ENCODE results near the gene CNN2.

The CNN2 gene

GRCh38 chr19:1004204-1004802, 22.1 kb upstream of the CNN2 start:
- Histone ChIP-seq H3K27ac (no peak overlapping the region), H4K20me1 (ENCODE audit: insufficient read depth) (no peaks in the 10 kb centered on the region), H3K9ac (no peak overlapping the region), H3K4me3 (IDR thresholded peaks at IDR 0.05; ENCODE audit: insufficient read depth, low read depth, low read length) (no peak overlapping the region), H3K27me3 (ENCODE audit: insufficient read depth, low read depth) (no peaks in the 10 kb centered on the region; the same call in 1 of the 2 replicates), H3K4me1 (ENCODE audit: low read depth, poor library complexity, severe bottlenecking) (no peaks in the 10 kb centered on the region), H2AFZ (ENCODE audit: low read depth) (no peak overlapping the region), H3K4me2 (no peak overlapping the region), H3K79me2 (ENCODE audit: insufficient read depth, low read depth) (no peaks in the 10 kb centered on the region), H3K36me3 (ENCODE audit: insufficient read depth) (no peaks in the 10 kb centered on the region)
- TF ChIP-seq CTCF (conservative IDR thresholded peaks at IDR 0.05; ENCODE audit: low read depth, low read length), result no peak

- Histone ChIP-seq H3K79me2 (ENCODE audit: insufficient read depth, low read depth) (no peaks in the 10 kb centered on the region), H4K20me1 (ENCODE audit: insufficient read depth) (no peaks in the 10 kb centered on the region), H3K27ac (no peak overlapping the region), H3K4me3 (IDR thresholded peaks at IDR 0.05; ENCODE audit: insufficient read depth, low read depth, low read length) (no peak overlapping the region), H3K36me3 (ENCODE audit: insufficient read depth) (no peaks in the 10 kb centered on the region), H2AFZ (ENCODE audit: low read depth) (no peak overlapping the region), H3K27me3 (ENCODE audit: insufficient read depth, low read depth) (no peaks in the 10 kb centered on the region; the same call in 1 of the 2 replicates), H3K4me2 (no peak overlapping the region), H3K4me1 (ENCODE audit: low read depth, poor library complexity, severe bottlenecking) (no peaks in the 10 kb centered on the region), H3K9ac (no peak overlapping the region)
- TF ChIP-seq CTCF (conservative IDR thresholded peaks at IDR 0.05; ENCODE audit: low read depth, low read length), result no peak
Observed at GRCh38 chr19:1004803-1005664, 21.4 kb upstream of the CNN2 start.

- H3K4me2 ChIP-seq, result no peak overlapping the region
- no peak overlapping the region for H2AFZ ChIP-seq (ENCODE audit: low read depth)
- no peak overlapping the region for H3K9ac ChIP-seq
- no peaks in the 10 kb centered on the region for H3K36me3 ChIP-seq (ENCODE audit: insufficient read depth)
- H3K4me1 ChIP-seq (ENCODE audit: low read depth, poor library complexity, severe bottlenecking), result no peaks in the 10 kb centered on the region
- H3K79me2 ChIP-seq (ENCODE audit: insufficient read depth, low read depth), result no peaks in the 10 kb centered on the region
- no peaks in the 10 kb centered on the region; the same call in 1 of the 2 replicates for H3K27me3 ChIP-seq (ENCODE audit: insufficient read depth, low read depth)
- H4K20me1 ChIP-seq (ENCODE audit: insufficient read depth), result no peaks in the 10 kb centered on the region
- no peak overlapping the region for H3K27ac ChIP-seq
- TF ChIP-seq CTCF (conservative IDR thresholded peaks at IDR 0.05; ENCODE audit: low read depth, low read length), result no peak
- no peak overlapping the region for H3K4me3 ChIP-seq (IDR thresholded peaks at IDR 0.05; ENCODE audit: insufficient read depth, low read depth, low read length)
Observed at GRCh38 chr19:1006711-1007398, 19.6 kb upstream of the CNN2 start.

GRCh38 chr19:1007399-1008251, 18.8 kb upstream of the CNN2 start:
- no peak overlapping the region for H3K27ac ChIP-seq
- H2AFZ ChIP-seq (ENCODE audit: low read depth), result no peak overlapping the region
- no peaks in the 10 kb centered on the region for H3K79me2 ChIP-seq (ENCODE audit: insufficient read depth, low read depth)
- H4K20me1 ChIP-seq (ENCODE audit: insufficient read depth), result no peaks in the 10 kb centered on the region
- no peak overlapping the region for H3K9ac ChIP-seq
- no peak overlapping the region for H3K4me2 ChIP-seq
- no peak overlapping the region for H3K4me3 ChIP-seq (IDR thresholded peaks at IDR 0.05; ENCODE audit: insufficient read depth, low read depth, low read length)
- H3K27me3 ChIP-seq (ENCODE audit: insufficient read depth, low read depth), result no peaks in the 10 kb centered on the region
- no peaks in the 10 kb centered on the region for H3K36me3 ChIP-seq (ENCODE audit: insufficient read depth)
- no peaks in the 10 kb centered on the region for H3K4me1 ChIP-seq (ENCODE audit: low read depth, poor library complexity, severe bottlenecking)
- no peak for TF ChIP-seq CTCF (conservative IDR thresholded peaks at IDR 0.05; ENCODE audit: low read depth, low read length)
